Vagina (tissue), 2 donors: ENCODE data around the gene SNAP29.

Experiments used
- CTCF ChIP-seq, 3 experiments: fragments of 450-650 bp in 2 of 3; fragments of 200-600 bp in 1 of 3; sonication (generic) in 1 of 3; IDR thresholded peaks; one replicate each; pipeline ENCODE4 v1.5.1; 2017 to 2019; ENCODE audit warnings: antibody characterized with exemption in 3 of 3, mild to moderate bottlenecking in 2 of 3, moderate library complexity in 2 of 3
- POLR2A ChIP-seq, 2 donors: fragments of 450-650 bp; IDR thresholded peaks; one replicate each; pipeline ENCODE4 v1.6.1; 2017; ENCODE audit warnings: antibody characterized with exemption in 2 of 2, mild to moderate bottlenecking in 2 of 2, moderate library complexity in 2 of 2

DNA sequence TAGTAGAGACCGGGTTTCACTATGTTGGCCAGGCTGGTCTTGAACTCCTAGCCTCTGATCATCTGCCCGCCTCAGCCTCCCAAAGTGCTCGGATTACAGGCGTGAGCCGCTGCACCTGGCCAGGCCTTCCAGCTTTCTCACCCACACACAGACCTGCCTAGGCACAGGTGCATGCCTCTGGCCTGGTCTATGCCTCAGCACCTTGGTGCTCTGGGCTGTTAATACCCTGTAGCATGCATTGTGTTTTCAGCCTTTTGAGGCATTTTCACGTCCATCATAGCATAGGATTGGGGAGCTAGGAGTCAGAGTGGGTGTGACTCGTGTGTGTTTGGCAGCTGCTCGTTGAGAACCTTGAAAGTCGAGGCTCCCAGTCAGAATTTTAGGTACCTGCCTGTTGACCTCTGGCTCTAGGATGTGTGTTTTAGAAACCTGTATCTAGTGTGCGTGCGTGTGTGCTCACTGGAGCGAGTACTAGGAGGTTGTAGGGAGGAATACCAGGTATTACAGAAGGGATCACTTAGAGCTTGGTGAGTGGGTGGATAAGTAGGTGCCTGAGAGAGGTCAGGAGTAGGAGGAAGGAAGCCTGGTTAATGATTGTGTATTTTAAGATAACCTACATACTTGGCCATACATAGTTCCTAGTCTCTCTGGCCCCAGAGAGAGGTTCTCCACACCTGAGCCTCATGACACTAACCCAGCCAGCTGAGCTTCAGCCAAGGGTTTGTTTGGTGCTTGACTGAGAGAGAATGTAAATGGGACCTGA is 78.4 kb downstream of the SNAP29 start:
- TF ChIP-seq CTCF (IDR thresholded peaks at IDR 0.05) (no peak), POLR2A (IDR thresholded peaks at IDR 0.05) (no peak)
